Loucy (cell line): ENCODE data around the gene TACC2.
"Not testable (repeated sequence)": the region's sequence is repeated elsewhere in the genome, so short reads cannot be mapped to it uniquely, and the experiment has no call there.

Source experiments
- H2AFZ ChIP-seq: fragments of 200-600 bp; sonication (generic); 2 replicates; pipeline ENCODE4 v1.6.0; 2016; ENCODE audit warnings: antibody characterized with exemption, mild to moderate bottlenecking, low read length, moderate library complexity
- H3F3A ChIP-seq: fragments of 200-600 bp; 2 replicates; pipeline ENCODE4 v1.6.0; 2016; ENCODE audit warnings: antibody characterized with exemption, low read depth, mild to moderate bottlenecking
- H3K27me3 ChIP-seq: fragments of 200-600 bp; sonication (generic); 2 replicates; pipeline ENCODE4 v1.6.1; 2014; ENCODE audit warnings: low read length, mild to moderate bottlenecking; ENCODE audit not compliant: insufficient read depth, poor library complexity, severe bottlenecking
- H3K36me3 ChIP-seq: fragments of 200-600 bp; sonication (generic); 2 replicates; pipeline ENCODE4 v1.6.1; 2016; ENCODE audit warnings: low read length; ENCODE audit not compliant: insufficient read depth
- H3K4me1 ChIP-seq: fragments of 200-600 bp; sonication (generic); 2 replicates; pipeline ENCODE4 v1.5.1; 2014; ENCODE audit warnings: low read length, mild to moderate bottlenecking; ENCODE audit not compliant: insufficient read depth, poor library complexity, severe bottlenecking
- H3K4me2 ChIP-seq: fragments of 200-600 bp; sonication (generic); 2 replicates; pipeline ENCODE4 v1.6.0; 2014; ENCODE audit warnings: antibody characterized with exemption, low read length, low read depth, mild to moderate bottlenecking; ENCODE audit not compliant: poor library complexity, severe bottlenecking
- H3K4me3 ChIP-seq: fragments of 200-600 bp; sonication (generic); 2 replicates; pipeline ENCODE4 v1.5.1; 2014; ENCODE audit warnings: low read length, mild to moderate bottlenecking, mixed read lengths; ENCODE audit not compliant: poor library complexity, severe bottlenecking
- H3K79me2 ChIP-seq: fragments of 200-600 bp; sonication (generic); 2 replicates; pipeline ENCODE4 v1.6.1; 2014; ENCODE audit warnings: low read length; ENCODE audit not compliant: insufficient read depth
- H3K9ac ChIP-seq: fragments of 200-600 bp; sonication (generic); 2 replicates; pipeline ENCODE4 v1.6.0; 2014; ENCODE audit warnings: mild to moderate bottlenecking, low read depth, low read length, moderate library complexity; ENCODE audit not compliant: poor library complexity, severe bottlenecking
- H3K9me2 ChIP-seq: fragments of 200-600 bp; sonication (generic); replicated peaks from 2 replicates; pipeline ENCODE4 v1.6.1; 2016; ENCODE audit warnings: low read depth, low read length, mixed read lengths
- H3K9me3 ChIP-seq: fragments of 200-600 bp; sonication (generic); 2 replicates; pipeline ENCODE4 v1.6.1; 2014; ENCODE audit warnings: mild to moderate bottlenecking, antibody characterized with exemption, low read length, low read depth; ENCODE audit not compliant: insufficient read depth
- H4K20me1 ChIP-seq: fragments of 200-600 bp; sonication (generic); 2 replicates; pipeline ENCODE4 v1.6.0; 2014; ENCODE audit warnings: antibody characterized with exemption, low read length, mild to moderate bottlenecking; ENCODE audit not compliant: insufficient read depth, poor library complexity, severe bottlenecking
- CTCF ChIP-seq: fragments of 200-600 bp; sonication (generic); conservative IDR thresholded peaks from 2 replicates; pipeline ENCODE4 v1.5.1; 2014; ENCODE audit warnings: mild to moderate bottlenecking, antibody characterized with exemption, low read length
- EZH2phosphoT487 ChIP-seq: fragments of 200-600 bp; IDR thresholded peaks from 2 replicates; pipeline ENCODE4 v1.6.1; 2018; ENCODE audit warnings: antibody characterized with exemption, mild to moderate bottlenecking, moderate library complexity, borderline replicate concordance

TACC2 gene

GRCh38 chr10:122013311-122013780 lies 24.4 kb downstream of the TACC2 start:
- no peak overlapping the region for H3K4me3 ChIP-seq
- no peaks in the 10 kb centered on the region for H3K27me3 ChIP-seq
- H3K9me2 ChIP-seq = no peaks in the 10 kb centered on the region
- H3K9ac ChIP-seq = no peak overlapping the region
- H3K4me2 ChIP-seq = no peak overlapping the region
- no peaks in the 10 kb centered on the region for H3F3A ChIP-seq
- 0 out of 2 replicates have a peak, but pooled peaks cover 3% of the 10 kb centered on the region for H3K9me3 ChIP-seq
- H4K20me1 ChIP-seq = no peaks in the 10 kb centered on the region
- H3K79me2 ChIP-seq = no peaks in the 10 kb centered on the region
- H2AFZ ChIP-seq = no peak overlapping the region
- H3K36me3 ChIP-seq = no peaks in the 10 kb centered on the region
- H3K4me1 ChIP-seq = no peaks in the 10 kb centered on the region
- TF ChIP-seq CTCF (no peak), EZH2phosphoT487 (no peak)

GRCh38 chr10:122014652-122015248 lies 25.8 kb downstream of the TACC2 start:
- Histone ChIP-seq H3F3A (no peaks in the 10 kb centered on the region), H3K4me2 (no peak overlapping the region), H2AFZ (no peak overlapping the region), H3K4me1 (no peaks in the 10 kb centered on the region), H3K9me3 (0 out of 2 replicates have a peak, but pooled peaks cover 3% of the 10 kb centered on the region), H3K27me3 (no peaks in the 10 kb centered on the region), H3K36me3 (no peaks in the 10 kb centered on the region), H3K79me2 (no peaks in the 10 kb centered on the region), H3K9ac (no peak overlapping the region), H3K4me3 (no peak overlapping the region), H3K9me2 (no peaks in the 10 kb centered on the region), H4K20me1 (no peaks in the 10 kb centered on the region)
- TF ChIP-seq EZH2phosphoT487 (no peak), CTCF (no peak)

GRCh38 chr10:122017926-122018325 lies 29.0 kb downstream of the TACC2 start:
- not testable (repeated sequence) for H3F3A ChIP-seq, H3K9me3 ChIP-seq, H3K9me2 ChIP-seq, H3K4me1 ChIP-seq, H2AFZ ChIP-seq, H4K20me1 ChIP-seq, H3K9ac ChIP-seq, H3K36me3 ChIP-seq, H3K79me2 ChIP-seq, H3K4me3 ChIP-seq, H3K4me2 ChIP-seq, H3K27me3 ChIP-seq

GRCh38 chr10:122018491-122018890 lies 29.5 kb downstream of the TACC2 start:
- H3K4me3 ChIP-seq = no peak overlapping the region
- no peaks in the 10 kb centered on the region for H3K4me1 ChIP-seq
- H2AFZ ChIP-seq = no peak overlapping the region
- H3F3A ChIP-seq = no peaks in the 10 kb centered on the region
- H3K9ac ChIP-seq = no peak overlapping the region
- H4K20me1 ChIP-seq = no peaks in the 10 kb centered on the region
- TF ChIP-seq CTCF (no peak), EZH2phosphoT487 (no peak)
- no peaks in the 10 kb centered on the region for H3K27me3 ChIP-seq
- H3K9me2 ChIP-seq = no peaks in the 10 kb centered on the region
- no peaks in the 10 kb centered on the region for H3K9me3 ChIP-seq
- no peak overlapping the region for H3K4me2 ChIP-seq
- no peaks in the 10 kb centered on the region for H3K79me2 ChIP-seq
- H3K36me3 ChIP-seq = no peaks in the 10 kb centered on the region
